Activated CD8-positive, alpha-beta memory T cell treated with anti-CD3 and anti-CD28 coated beads for 36 hours (primary cell): ENCODE results near the gene PALD1. TPM values are rescaled to one million over a fixed set of nuclear protein-coding genes. Genes with fewer than 3 reads are reported as not detected.
"Not testable (repeated sequence)": the region's sequence is repeated elsewhere in the genome, so short reads cannot be mapped to it uniquely, and the experiment has no call there.

Experiments used
- CTCF ChIA-PET: fragments of 350-600 bp; sonication (Branson Sonifier 250); formaldehyde crosslinking; loops from one replicate; lab custom pipeline; 2021; ENCODE audit warnings: antibody characterized with exemption; lab: Charles Lee
- POLR2A ChIA-PET: fragments of 350-600 bp; sonication (Branson Sonifier 250); formaldehyde crosslinking; loops from one replicate; lab custom pipeline; 2021; ENCODE audit warnings: antibody characterized with exemption; lab: Charles Lee
- total RNA-seq, 2 experiments: library from RNA; stranded (reverse); gene quantifications; one replicate each; pipeline ENCODE4 v1.2.3, GENCODE V29; 2021

PALD1 gene
- total RNA-seq, 2 experiments from 2014 or later: 0.46 to 0.55 TPM

GRCh38 chr10:70599319-70599718 lies 120.8 kb downstream of the PALD1 start:
- ChIA-PET CTCF (interaction anchor here (0.6 kb wide), 1 partner anchor 24 kb away, joined by 3 read pairs; no protein-coding TSS in a partner anchor), POLR2A (no interaction called here)

- CTCF ChIA-PET: interaction anchor here (0.6 kb wide), 1 partner anchor 24 kb away, joined by 3 read pairs; no protein-coding TSS in a partner anchor
- POLR2A ChIA-PET: no interaction called here
Observed at GRCh38 chr10:70599791-70600190, 121.2 kb downstream of the PALD1 start.

GRCh38 chr10:70600512-70601395 lies 122.2 kb downstream of the PALD1 start:
- POLR2A ChIA-PET: interaction anchor here (0.6 to 0.8 kb wide), 2 partner anchors 14 to 454 kb away, joined by 3 to 4 read pairs; partner anchors contain the start of gene TYSND1
- CTCF ChIA-PET: interaction anchor here (0.5 kb wide), 1 partner anchor 22 kb away, joined by 3 read pairs; no protein-coding TSS in a partner anchor

- ChIA-PET CTCF (interaction anchor here (1.1 to 1.4 kb wide), 3 partner anchors 17 to 157 kb away, joined by 4 read pairs; no protein-coding TSS in a partner anchor), POLR2A (interaction anchor here (0.6 to 1.4 kb wide), 4 partner anchors 15 to 455 kb away, joined by 3 to 10 read pairs (median 4); partner anchors contain the start of gene TYSND1)
Observed at GRCh38 chr10:70601746-70602145, 123.2 kb downstream of the PALD1 start.

GRCh38 chr10:70602665-70603448 lies 124.3 kb downstream of the PALD1 start, which contains the start of gene PRF1:
Gene PRF1 (minus strand): TSS chr10:70602741. CDS start chr10:70600902, 1,839 bp downstream.
- CTCF ChIA-PET: interaction anchor here (1.1 to 1.4 kb wide), 2 partner anchors 44 to 156 kb away, joined by 4 read pairs; no protein-coding TSS in a partner anchor
- POLR2A ChIA-PET: interaction anchor here (1.0 to 1.4 kb wide), 4 partner anchors 11 to 44 kb away, joined by 3 to 10 read pairs (median 4); no protein-coding TSS in a partner anchor

GRCh38 chr10:70603449-70603801 lies 124.9 kb downstream of the PALD1 start:
- POLR2A ChIA-PET: no interaction called here
- CTCF ChIA-PET: no interaction called here

- ChIA-PET CTCF (no interaction called here), POLR2A (no interaction called here)
Observed at GRCh38 chr10:70604106-70604505, 125.5 kb downstream of the PALD1 start.

GRCh38 chr10:70605161-70605560 lies 126.6 kb downstream of the PALD1 start:
- ChIA-PET CTCF (interaction anchor here (0.8 kb wide), 1 partner anchor 46 kb away, joined by 3 read pairs; no protein-coding TSS in a partner anchor), POLR2A (interaction anchor here (0.5 kb wide), 1 partner anchor 747 kb away, joined by 4 read pairs; no protein-coding TSS in a partner anchor)

- ChIA-PET CTCF (no interaction called here), POLR2A (no interaction called here)
Observed at GRCh38 chr10:70607936-70608335, 129.4 kb downstream of the PALD1 start.

GRCh38 chr10:70613941-70614340 lies 135.4 kb downstream of the PALD1 start:
- ChIA-PET CTCF (no interaction called here), POLR2A (no interaction called here)

- POLR2A ChIA-PET, CTCF ChIA-PET: not testable (repeated sequence)
Observed at GRCh38 chr10:70614364-70614763, 135.8 kb downstream of the PALD1 start.

- ChIA-PET CTCF (no interaction called here), POLR2A (no interaction called here)
Observed at GRCh38 chr10:70615211-70615610, 136.6 kb downstream of the PALD1 start.

GRCh38 chr10:70615784-70616522 lies 137.4 kb downstream of the PALD1 start:
- POLR2A ChIA-PET: interaction anchor here (2.1 kb wide), 1 partner anchor 13 kb away, joined by 10 read pairs; the partner anchor contains the start of gene PRF1
- CTCF ChIA-PET: no interaction called here

GRCh38 chr10:70616761-70617160 lies 138.2 kb downstream of the PALD1 start:
- ChIA-PET CTCF (no interaction called here), POLR2A (interaction anchor here (2.1 kb wide), 1 partner anchor 14 kb away, joined by 10 read pairs; the partner anchor contains the start of gene PRF1)

Other genes with a start within 250 kb of the PALD1 start
- gene PPA1, start 245.3 kb upstream of the PALD1 start, total RNA-seq: 100 to 1,000 TPM; 356 to 376 TPM
- gene NPFFR1, start 194.8 kb upstream of the PALD1 start, total RNA-seq: not detected
- 10 to 100 TPM; 14.3 to 16.0 TPM for gene LRRC20, start 96.1 kb upstream of the PALD1 start, total RNA-seq
- 10 to 100 TPM; 39.1 to 40.3 TPM for gene EIF4EBP2, start 74.6 kb upstream of the PALD1 start, total RNA-seq
- not detected for gene NODAL, start 37.1 kb upstream of the PALD1 start, total RNA-seq
- 100 to 1,000 TPM; 142 to 149 TPM for gene PRF1, start 124.0 kb downstream of the PALD1 start, total RNA-seq
- under 1 TPM in 1 of 2 experiments, not detected in 1; 0.04 TPM for gene ADAMTS14, start 193.7 kb downstream of the PALD1 start, total RNA-seq